Stimulated activated CD4-positive, alpha-beta T cell treated with anti-CD3 and anti-CD28 coated beads, Interleukin-4, amount 100 ng/mL, for 48 hours (primary cell): ENCODE measurements around the gene FOXD2.

Experiments used
- DNase-seq, 2 donors: peaks; one replicate each; pipeline ENCODE4 v3.0.0-alpha.2; 2020; ENCODE audit warnings: low read depth in 2 of 2

The FOXD2 gene

GRCh38 chr1:47417170-47418044 is 20.4 kb upstream of the FOXD2 start:
- no peak for DNase-seq

DNA sequence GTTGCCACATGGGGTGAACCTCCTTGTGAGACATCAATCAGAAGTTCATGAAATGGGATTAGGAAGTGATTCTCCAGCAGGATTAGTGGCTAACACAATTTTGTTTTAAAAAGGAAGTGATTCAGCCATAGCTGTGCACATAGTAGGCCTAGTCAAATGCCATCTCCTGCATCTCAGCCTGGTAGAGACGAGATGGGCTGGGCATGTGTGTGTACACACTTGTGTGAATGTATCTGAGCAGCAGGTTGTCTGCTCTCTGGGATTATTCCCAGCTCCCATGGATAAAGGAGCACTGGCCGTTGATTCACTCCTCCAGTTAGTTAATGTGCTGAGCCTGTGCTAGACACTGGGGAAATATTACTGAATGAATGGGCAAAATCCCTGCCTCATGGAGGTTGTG is 19.7 kb upstream of the FOXD2 start:
- DNase-seq = no peak

DNA sequence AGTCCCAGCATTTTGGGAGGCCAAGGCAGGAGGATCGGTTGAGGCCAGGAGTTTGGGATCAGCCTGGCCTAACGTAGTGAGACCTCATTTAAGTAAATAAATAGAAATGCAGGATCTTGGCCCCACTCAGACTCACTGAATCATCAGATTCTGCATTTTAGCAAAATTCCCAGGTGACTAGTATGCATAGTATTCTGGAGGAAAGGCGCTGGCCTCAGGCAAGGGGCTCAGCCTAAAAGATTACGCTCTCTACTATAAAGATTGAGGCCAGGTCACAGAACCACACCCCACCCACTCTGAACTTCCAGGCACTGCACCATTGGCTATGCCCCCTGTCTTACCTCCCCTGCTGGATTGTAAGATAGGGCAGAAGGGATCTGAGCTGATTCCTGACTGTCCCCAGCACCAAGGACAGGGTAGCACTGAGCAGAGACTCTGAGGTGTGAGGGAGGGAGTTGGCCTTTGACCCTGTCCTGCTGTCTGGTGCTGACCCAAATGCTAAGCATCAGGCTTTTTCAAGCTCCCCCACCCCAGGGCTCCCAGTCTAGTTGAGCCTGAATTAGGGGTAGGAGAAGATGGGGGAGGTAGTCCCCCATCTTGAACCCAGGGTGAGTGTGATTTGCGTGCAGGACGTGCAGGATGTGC is 19.0 kb upstream of the FOXD2 start:
- no peak for DNase-seq

DNA sequence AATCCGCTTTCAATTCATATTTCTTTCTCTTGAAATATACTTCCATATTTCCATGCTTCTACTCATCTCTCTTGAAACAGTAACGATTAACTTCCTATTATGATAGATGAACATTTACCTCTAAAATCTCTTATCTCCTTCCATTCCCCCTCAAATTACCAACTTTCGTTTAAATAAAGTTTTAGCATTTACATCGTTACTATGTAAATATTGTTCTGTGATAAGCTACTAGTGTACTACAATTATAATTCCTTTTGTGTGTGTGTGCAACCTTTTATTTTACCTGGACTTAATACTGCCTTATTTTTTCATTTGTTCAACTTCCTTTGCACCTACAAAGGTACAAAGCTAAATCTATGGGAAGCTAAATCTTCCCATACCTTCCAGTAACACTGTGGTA is 17.3 kb upstream of the FOXD2 start:
- no peak for DNase-seq

DNA sequence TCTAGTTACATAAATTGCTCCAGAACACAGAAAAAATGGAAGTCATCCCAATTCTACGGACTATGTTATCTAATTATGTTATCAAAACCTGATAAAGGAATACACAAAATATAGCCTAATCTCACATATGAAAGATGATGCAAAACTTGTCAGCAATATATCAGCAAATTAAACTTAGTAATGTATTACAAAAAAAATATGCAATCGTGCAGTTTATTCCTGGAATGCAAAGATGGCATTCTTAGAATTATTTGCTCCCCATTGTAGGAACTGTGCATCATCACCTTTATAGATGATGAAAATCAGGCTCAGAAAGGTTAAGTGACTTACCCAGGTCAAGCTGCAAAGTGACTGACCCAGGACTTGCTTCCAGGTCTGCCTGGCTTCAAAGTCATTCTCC is 14.0 kb upstream of the FOXD2 start:
- DNase-seq = no peak

DNA sequence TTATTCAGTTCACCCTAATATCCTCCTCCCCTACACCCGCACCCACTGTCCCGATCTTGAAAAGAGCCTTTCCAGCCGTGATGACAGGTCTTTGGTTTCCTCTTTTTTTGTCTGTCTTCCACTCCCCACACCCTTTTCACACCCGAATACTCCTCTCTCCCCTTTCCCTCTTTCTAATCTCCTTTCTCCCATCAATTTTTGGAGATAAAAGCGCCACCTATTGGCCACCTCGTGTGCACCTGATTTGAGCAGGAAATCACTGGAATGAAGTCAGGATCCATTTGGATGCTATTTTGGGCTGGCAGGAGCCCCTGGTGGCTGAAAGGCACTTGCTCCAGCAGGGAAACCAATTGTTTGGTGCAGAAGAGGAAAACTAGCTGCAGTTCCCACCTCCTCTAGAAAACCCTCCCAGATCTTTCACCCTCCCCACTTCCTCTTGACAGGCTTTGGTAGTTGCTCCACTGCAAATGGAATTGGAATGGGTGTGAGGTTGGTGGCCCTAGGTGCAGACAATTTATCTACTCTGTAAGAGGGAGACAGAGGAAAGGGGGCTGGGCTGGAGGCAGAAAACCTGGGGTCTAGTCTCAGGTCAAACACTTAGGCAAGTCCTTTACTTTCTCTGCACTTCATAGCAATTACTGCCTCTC is 13.4 kb upstream of the FOXD2 start:
- DNase-seq = no peak

GRCh38 chr1:47431534-47431933 is 6.3 kb upstream of the FOXD2 start:
- DNase-seq = no peak

DNA sequence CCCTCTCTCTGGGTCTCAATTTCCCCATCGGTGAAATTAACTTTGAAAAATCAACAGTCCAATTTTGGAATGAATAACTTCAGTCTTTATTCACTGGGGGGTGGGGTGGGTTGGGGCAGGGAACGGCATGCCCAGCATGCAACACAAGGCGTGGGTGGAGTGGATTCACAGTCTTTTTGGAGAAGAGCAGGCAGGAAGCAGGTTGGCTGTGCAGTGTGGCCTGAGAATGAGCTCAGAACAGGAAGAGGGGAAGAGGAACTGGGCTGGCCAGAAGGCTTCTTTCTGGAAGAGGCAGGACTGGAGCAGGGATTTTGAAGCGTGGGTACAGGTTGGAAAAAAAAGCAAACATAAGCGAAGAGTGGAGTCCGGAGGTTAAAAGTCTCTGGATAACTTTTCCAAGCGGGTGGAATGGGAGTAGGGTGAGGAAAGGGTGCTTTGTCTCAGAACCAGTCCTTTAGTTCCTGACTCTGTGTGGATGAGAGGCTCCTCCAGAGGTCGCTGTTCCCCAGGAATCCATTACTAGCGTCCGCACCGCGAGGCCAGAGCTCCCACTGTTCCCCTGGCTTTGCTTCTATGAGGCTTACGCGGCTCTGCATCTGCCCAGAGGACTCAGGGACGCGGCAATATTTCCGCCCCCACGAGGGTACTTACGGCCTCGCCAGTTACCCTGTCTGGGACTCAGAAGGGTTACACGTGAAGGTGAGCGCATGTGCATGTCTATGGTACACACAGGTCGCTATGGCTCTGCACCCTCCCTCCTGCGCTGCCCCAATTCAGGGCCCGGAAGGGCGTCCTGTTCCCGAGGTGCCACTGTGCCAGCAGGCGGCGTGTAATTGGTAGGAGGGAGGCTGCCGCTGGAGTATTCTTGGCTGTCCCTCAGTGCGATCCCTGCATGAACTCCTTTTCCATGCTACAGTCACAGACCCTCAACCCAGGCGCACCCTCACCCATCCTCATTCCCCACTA is 5.5 kb upstream of the FOXD2 start:
- DNase-seq = peak; percentile 53 to 58

- no peak for DNase-seq
Measured at GRCh38 chr1:47433037-47433421, 4.8 kb upstream of the FOXD2 start.

- DNase-seq = no peak
Measured at GRCh38 chr1:47433477-47434050, 4.3 kb upstream of the FOXD2 start.

DNA sequence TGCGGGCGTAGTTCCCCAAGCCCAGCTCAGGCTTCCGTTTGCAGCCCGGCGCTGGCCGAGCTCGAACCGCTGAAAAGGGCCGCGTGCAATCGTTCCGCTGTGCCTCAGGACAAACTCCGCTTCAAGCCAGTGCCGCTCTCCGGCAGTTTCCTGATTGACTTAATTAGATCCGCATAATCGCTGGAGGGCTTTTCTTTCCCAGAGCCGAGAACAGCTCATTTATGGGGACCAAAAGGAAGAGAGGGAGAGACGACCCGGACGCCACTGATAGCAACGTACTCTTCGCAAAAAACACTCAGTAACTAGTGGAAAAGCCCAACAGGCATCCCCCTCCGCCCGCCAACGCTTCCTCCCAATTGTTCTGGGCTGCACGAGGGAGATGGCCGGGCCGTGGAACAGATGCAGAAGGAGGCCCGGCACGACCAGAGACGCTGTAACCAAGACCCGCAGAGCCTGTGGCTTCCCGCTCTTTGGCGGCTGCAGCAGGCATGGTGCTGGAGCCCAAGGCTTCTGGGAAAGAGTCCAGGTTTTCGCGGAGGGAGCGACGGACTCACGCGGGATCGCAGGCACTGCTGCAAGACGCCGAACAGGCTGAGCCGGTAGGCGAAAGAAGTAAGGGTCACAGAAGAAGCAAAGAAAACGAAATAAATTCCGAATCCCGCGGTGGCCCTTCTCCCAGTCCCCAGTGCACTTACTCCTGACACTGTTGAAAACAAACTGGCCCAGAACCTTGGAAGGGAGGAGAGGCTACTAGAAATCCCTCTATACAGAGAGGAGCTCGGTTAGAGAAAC is 3.6 kb upstream of the FOXD2 start:
- no peak for DNase-seq

DNA sequence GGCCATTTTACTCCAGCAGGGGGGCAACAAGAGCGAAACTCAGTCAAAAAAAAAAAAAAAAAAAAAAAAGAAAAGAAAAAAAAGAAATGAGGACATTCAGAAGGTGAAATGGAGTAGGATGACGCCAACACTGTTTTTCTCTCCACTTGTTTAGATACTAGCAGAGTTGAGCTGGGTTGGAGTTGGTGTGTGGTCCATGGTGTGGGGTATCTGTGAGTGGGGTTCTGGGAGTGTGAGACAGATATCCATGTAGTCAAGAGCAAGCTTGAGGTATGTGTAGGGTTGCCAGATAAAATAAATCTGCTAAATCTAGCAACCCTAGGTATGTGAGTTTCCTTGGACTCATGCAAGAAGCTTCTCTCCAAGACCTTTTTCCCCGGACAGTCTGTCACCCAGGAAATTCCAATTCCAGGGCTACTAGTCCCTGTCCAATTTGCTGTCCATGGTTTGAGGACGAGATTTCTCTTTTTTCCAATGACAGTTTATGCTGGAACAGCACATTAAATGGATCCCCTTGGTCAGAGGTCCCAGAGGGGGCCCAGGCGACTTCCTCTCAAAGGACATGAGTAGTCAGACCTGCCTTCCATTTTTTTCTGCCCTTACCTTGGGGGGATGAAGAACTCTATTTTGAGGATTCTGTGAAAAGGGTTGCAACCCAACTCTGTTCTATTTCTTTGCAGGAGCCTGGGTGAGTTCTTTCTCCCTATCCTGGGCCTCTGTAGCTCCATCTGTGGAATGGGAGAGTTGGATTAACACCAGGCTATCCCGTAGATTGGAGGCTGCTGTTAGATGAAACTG is 2.1 kb upstream of the FOXD2 start:
- no peak for DNase-seq

- DNase-seq = peak; percentile 75 to 76
Measured at GRCh38 chr1:47436304-47436978, 1.4 kb upstream of the FOXD2 start.

DNA sequence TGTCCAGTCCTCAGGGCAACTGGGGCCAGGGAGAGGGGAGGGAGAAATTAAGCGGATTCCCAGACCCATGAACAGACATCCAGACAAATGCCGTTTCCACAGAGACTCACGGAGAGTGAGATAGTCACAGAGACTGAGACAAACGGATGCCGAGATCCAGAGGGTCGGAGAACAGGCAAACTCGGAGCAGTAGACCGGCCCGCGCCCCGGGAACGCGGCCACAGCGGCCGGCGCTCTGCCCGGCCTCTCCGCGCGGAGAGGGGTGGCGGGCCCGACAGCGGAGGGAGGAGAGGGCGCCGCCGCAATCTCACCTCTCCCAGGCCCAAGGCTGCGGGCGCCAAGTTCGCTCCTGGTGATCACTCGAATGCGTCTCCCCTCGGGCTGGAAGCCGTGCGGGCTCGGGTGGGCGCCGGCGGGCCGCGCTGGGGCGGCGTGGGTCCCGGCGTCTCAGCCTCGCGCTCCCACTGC is 831 bp upstream of the FOXD2 start:
- no peak for DNase-seq

DNA sequence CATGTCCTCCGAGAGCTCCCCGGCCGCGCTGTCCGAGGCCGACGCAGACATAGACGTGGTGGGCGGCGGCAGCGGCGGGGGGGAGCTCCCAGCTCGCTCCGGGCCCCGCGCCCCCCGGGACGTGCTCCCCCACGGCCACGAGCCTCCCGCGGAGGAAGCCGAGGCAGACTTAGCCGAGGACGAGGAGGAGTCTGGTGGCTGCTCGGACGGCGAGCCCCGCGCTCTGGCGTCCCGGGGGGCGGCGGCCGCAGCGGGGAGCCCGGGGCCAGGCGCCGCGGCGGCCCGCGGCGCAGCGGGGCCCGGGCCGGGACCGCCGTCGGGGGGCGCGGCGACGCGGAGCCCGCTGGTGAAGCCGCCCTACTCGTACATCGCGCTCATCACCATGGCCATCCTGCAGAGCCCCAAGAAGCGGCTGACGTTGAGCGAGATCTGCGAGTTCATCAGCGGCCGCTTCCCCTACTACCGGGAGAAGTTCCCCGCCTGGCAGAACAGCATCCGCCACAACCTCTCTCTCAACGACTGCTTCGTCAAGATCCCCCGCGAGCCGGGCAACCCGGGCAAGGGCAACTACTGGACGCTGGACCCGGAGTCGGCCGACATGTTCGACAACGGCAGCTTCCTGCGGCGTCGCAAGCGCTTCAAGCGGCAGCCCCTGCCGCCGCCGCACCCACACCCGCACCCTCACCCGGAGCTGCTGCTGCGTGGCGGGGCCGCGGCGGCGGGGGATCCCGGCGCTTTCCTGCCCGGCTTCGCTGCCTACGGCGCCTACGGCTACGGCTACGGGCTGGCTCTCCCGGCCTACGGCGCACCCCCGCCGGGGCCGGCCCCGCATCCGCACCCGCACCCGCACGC is 547 bp downstream of the FOXD2 start:
- no peak for DNase-seq

GRCh38 chr1:47439017-47439818 is 1.4 kb downstream of the FOXD2 start:
- no peak for DNase-seq
